HL-60/S4 treated with phorbol 12-myristate 13-acetate at 8.2 ng/mL for 4 days and 3 days (cell line): ENCODE measurements around the gene GRB14.
"Not testable (repeated sequence)": the region's sequence is repeated elsewhere in the genome, so short reads cannot be mapped to it uniquely, and the experiment has no call there.

Source experiments
- in situ Hi-C: fragments of 300-500 bp; cut with MboI; formaldehyde crosslinking; loops from 2 replicates; pipeline ENCODE4 v1.15.0; 2022; ENCODE audit warnings: low sequenced_read_pairs

Gene GRB14

GRCh38 chr2:164620873-164621763 lies at the start of gene GRB14:
Gene GRB14, minus strand, starts transcription at chr2:164621482. Its CDS starts 173 bp downstream, at chr2:164621309.
- in situ Hi-C loops = no loop called here

GRCh38 chr2:164669291-164669690 lies 48.0 kb upstream of the GRB14 start:
- in situ Hi-C loops = no loop called here

GRCh38 chr2:164667566-164667965 lies 46.3 kb upstream of the GRB14 start:
- in situ Hi-C loops = no loop called here

- in situ Hi-C loops = no loop called here
These were observed 42.8 kb upstream of the GRB14 start for GRCh38 chr2:164664070-164664469.

GRCh38 chr2:164662868-164663631 lies 41.8 kb upstream of the GRB14 start:
- in situ Hi-C loops = no loop called here

- in situ Hi-C loops = no loop called here
These were observed 40.8 kb upstream of the GRB14 start for GRCh38 chr2:164662066-164662465.

- in situ Hi-C loops = no loop called here
These were observed 40.1 kb upstream of the GRB14 start for GRCh38 chr2:164661349-164661748.

GRCh38 chr2:164657129-164657528 lies 35.8 kb upstream of the GRB14 start:
- in situ Hi-C loops = no loop called here

- in situ Hi-C loops = no loop called here
These were observed 34.5 kb upstream of the GRB14 start for GRCh38 chr2:164655750-164656149.

- in situ Hi-C loops = no loop called here
These were observed 34.1 kb upstream of the GRB14 start for GRCh38 chr2:164655336-164655735.

- in situ Hi-C loops = no loop called here
These were observed 30.1 kb upstream of the GRB14 start for GRCh38 chr2:164651361-164651760.

GRCh38 chr2:164644036-164644700 lies 22.9 kb upstream of the GRB14 start:
- in situ Hi-C loops = no loop called here

- in situ Hi-C loops = no loop called here
These were observed 21.8 kb upstream of the GRB14 start for GRCh38 chr2:164642946-164643555.

- in situ Hi-C loops = no loop called here
These were observed 21.0 kb upstream of the GRB14 start for GRCh38 chr2:164642268-164642667.

- in situ Hi-C loops = not testable (repeated sequence)
These were observed 7.0 kb upstream of the GRB14 start for GRCh38 chr2:164628319-164628718.

GRCh38 chr2:164625378-164625971 lies 4.2 kb upstream of the GRB14 start:
- in situ Hi-C loops = no loop called here

- in situ Hi-C loops = no loop called here
These were observed 3.0 kb upstream of the GRB14 start for GRCh38 chr2:164624316-164624715.

- in situ Hi-C loops = no loop called here
These were observed 1.2 kb upstream of the GRB14 start for GRCh38 chr2:164622338-164623106.

- in situ Hi-C loops = no loop called here
These were observed 453 bp upstream of the GRB14 start for GRCh38 chr2:164621764-164622105.

- in situ Hi-C loops = no loop called here
These were observed 825 bp downstream of the GRB14 start for GRCh38 chr2:164620457-164620856.
